MM.1S (cell line): Measurements from ENCODE around the gene NNT.

Experiments used
- EZH2 ChIP-seq: fragments of 300-600 bp; sonication (generic); optimal IDR thresholded peaks from 2 replicates; pipeline ENCODE3; 2017; ENCODE audit warnings: low read depth, mild to moderate bottlenecking, antibody characterized with exemption, low read length, mixed read lengths
- EZH2phosphoT487 ChIP-seq: fragments of 300-600 bp; sonication (generic); IDR thresholded peaks from 2 replicates; pipeline ENCODE4 v1.6.1; 2018; ENCODE audit warnings: antibody characterized with exemption, low read length
- TF ChIP-seq, protein P1 (sequence below): fragments of 300-600 bp; sonication (generic); IDR thresholded peaks from 2 replicates; pipeline ENCODE4 v1.5.1; 2016; ENCODE audit warnings: antibody characterized with exemption, low read length, mixed read lengths

DNA sequence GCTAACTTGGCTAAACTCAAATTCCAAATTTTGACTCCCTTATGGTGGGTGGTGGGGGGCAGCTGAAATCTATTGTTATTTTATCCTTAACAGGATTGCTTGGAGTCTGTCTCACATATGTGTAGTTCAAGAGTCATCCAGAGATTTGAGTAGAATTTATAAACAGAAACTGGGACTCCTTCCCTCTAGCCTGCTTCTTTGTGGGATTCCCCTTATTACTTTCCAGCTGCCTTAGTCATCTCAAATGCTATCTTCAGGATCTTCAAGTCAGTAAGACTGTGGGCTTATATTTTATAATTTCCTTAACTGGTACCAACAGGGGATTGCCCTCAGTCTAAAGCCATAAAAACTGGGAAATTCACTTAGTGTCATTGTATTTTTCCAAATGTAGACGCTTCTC, 55.5 kb downstream of the NNT start:
- TF ChIP-seq, protein P1, sequence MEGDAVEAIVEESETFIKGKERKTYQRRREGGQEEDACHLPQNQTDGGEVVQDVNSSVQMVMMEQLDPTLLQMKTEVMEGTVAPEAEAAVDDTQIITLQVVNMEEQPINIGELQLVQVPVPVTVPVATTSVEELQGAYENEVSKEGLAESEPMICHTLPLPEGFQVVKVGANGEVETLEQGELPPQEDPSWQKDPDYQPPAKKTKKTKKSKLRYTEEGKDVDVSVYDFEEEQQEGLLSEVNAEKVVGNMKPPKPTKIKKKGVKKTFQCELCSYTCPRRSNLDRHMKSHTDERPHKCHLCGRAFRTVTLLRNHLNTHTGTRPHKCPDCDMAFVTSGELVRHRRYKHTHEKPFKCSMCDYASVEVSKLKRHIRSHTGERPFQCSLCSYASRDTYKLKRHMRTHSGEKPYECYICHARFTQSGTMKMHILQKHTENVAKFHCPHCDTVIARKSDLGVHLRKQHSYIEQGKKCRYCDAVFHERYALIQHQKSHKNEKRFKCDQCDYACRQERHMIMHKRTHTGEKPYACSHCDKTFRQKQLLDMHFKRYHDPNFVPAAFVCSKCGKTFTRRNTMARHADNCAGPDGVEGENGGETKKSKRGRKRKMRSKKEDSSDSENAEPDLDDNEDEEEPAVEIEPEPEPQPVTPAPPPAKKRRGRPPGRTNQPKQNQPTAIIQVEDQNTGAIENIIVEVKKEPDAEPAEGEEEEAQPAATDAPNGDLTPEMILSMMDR: no peak
- TF ChIP-seq EZH2 (no peak), EZH2phosphoT487 (no peak)
